GM18517 (cell line): ENCODE results near the gene AGAP2.

Experiments used
- ATAC-seq: cut with Tn5 transposase; IDR thresholded peaks from one replicate; pipeline ENCODE4 v1.9.1; 2021; ENCODE audit warnings: mild to moderate bottlenecking, moderate library complexity; ENCODE audit not compliant: unreplicated experiment

AGAP2 gene

DNA sequence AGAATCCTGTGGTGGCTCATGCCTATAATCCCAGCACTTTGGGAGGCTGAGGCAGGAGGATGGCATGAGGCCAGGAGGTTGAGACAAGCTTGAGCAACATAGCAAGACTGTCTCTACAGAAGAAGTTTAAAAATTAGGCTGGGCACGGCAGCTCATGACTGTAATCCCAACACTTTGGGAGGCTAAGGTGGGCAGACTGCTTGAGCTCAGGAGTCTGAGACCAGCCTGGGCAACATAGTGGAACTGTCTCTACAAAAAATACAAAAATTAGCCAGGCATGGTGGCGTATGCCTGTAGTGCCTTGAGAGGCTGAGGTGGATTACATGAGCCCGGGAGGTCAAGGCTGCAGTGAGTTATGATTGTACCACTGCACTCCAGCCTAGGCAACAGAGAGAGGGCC lies 29.3 kb upstream of the AGAP2 start:
- no peak for ATAC-seq

DNA sequence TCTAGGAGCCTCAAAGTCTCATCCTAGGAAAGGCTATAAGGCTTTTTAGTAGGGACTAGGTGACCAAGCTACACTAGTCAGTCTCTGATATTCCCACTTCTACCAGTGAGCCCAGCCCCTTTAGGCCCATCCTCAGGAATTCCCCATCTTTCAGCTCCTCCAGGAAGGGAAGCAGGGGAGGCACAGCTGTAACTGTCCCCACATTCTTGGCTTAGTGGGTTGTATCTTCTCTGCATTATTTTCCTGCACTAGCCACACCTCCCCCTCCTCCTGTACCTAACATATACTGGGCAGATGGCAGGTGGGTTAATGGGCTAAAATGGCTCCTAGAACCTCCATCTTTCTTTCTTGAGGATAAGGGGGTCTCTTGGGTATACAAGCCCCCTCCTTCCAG lies 28.8 kb upstream of the AGAP2 start:
- no peak for ATAC-seq

DNA sequence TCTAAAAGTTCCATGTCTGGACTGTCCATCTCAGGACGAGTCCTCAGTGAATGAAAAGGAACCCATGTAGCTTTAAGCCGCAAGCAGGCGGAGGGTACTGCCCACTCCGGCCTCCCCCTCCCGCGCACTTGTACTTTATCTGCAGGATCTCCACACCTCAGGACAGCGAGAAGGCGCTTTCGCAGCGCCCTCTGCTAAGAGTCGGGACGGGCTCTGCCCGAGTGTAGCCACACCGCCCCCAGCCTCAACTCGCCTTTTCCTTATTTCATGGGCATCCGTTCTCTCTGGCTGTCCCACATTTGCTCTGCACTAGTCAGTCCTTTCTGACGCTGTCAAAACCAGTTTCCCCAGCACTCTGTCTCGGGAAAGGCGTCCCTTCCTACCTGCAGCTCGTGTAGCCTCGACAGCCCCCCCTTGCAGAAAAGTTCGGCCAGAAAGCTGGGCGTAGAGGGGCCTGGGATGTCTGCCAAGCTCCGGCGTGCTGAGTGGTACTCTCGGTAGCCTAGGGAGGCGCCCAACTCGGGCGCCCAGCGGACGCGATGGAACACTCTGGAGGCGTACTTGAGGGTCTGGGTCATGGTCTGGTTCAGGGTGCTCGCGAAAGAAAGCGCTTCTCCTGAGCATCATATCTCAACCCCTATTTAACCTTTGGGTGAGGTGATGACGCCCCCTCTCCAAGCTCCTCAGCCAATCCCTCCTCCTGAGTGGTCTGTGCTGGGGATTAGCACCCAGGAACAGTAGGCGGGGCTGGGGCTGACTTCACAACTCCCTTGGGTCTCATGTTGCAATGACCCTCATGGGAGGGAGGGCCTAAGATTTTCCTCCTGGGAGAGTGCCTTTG lies 28.1 kb upstream of the AGAP2 start, which contains the start of gene CYP27B1:
CYP27B1 (minus strand) TSS at position 615 of the 841 bp plus-strand sequence; CDS start at position 578, 37 bp downstream.
- ATAC-seq: no peak

DNA sequence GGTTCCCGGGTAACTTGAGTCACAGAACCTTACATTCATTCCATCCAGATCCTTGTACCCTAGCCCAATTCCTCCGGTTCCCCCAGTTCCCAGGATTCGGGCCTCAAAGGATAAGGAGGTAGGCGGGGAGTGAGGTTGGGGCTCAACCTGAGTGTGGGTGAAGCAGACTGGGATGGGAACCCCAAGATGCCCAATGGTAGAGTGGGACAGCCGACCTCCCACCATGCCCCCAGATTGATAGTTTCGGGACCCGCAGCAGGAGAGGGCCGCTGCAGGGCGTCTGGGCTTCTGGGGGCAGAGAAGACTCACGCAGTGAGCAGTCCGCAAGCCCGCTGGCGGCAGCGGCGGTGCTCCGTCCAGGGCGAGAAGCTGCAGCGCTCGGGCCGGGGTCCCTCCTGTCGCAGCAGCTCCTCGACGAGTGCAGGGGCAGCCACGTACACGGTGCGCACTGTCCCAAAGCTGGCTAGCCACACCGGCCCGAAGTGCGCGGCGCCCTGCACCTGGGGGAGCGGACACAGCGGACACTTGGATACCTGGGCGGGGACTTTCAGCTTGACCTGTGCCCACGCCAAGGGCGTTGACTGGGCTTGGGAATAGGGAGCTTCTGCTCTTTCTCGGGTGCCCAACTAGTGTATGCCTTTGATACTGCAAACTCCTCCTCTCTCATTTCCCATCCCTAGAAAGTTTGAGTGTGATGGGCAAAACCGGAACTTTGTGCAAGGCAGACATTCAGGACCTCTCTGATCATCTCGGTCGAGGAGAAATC lies 27.3 kb upstream of the AGAP2 start:
- no peak for ATAC-seq

DNA sequence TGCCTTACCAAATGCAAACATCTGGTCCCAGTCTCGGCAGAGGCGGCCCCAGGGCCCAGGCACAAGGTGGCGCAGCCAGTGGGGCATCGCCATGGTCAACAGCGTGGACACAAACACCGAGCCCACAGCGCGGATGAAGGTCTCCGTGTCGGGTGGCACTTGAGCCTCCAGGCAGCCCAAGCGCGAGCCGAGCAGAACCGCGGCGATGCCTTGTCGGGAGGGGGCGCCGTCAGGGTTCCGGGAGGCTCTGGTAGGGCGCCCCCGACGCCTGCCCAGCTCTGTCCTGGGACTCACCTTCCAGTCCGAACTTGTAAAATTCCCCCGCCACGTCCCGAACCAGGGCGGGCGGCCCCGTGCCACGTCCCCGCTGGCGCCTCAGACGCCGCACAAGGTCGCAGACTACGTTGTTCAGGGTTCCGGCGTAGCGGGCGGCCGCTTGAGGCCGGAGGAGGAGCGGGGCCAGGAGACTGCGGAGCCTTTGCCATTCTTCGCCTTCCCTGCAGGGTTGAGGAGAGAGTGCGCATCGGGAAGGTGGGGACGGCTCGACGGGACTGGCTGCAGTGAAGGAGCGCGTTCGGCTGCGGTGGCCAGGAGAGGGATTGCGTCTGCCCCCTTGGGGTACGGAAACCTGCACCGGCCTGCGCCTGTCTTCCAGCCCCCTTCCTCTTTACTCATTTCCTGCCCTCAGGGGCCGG lies 26.6 kb upstream of the AGAP2 start:
- peak; percentile 59 for ATAC-seq

DNA sequence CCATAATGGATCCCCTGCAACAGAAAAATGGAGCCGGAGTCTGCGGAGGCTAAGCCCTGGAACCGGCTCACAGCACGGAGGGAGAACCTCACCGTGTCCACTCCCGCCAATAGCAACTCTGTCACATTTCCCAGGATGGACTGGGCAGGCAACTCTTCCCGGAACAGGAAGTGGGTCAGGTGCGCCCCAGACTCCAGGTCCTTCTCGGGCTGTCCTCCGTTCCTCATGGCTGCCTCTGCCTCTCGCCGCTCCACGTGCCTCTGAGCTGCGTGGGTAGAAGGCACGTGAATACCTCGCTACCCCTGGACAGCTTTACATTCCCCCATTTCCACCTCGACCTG lies 26.1 kb upstream of the AGAP2 start:
- peak; percentile 14 for ATAC-seq

DNA sequence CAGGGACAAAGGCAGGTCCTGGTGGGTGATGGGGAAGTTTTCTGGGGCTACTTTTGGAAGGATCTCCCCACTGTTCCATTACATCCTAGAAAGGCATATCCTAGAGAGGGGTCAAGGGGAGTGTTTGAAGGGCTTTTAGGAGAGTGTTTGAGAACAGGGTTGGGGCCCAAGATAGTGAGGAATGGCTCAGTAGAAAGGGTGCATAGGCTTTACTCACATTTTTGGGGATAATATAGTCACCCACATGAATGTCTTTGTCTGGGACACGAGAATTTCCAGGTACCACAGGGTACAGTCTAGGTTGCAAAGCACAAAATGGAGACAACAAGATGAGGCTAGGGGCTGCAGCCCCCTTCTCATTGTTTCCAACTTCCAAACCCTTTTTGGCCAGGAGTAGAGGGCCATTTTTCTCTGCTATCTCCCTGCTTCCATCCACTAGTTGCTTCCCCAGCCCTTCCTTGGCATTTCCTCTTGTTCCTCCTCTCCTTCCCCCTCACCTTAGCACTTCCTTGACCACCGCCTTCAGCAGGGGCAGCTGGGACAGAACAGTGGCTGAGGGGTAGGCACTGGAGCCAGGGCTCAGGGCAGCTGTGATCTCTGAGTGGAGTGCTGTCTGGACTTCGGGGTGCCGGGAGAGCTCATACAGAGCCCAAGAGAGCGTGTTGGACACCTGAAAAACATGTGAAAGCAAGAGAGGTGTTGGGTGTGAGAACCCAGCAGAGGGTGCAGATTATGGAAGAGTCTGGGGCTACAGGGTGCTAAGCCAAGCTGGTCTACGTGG lies 25.5 kb upstream of the AGAP2 start:
- ATAC-seq: no peak

DNA sequence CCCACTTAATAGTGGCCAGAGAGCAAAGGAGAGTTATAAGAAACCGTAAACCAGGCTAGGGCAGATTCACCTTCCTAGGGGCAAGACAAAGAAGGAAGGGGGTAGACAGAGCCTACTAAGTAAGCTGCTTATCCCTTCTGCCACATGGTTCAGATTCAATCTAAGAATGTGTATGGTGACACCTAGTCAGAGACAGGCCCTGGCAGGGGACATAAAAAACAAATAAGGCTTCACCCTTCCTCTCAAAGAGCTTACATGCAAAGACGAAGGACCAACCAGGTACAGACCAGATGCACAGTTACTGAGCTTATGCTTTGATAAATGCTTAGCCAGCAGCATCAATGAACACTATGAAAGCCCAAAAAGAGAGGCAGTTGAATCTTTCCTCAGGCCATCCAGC lies 23.9 kb upstream of the AGAP2 start:
- no peak for ATAC-seq

DNA sequence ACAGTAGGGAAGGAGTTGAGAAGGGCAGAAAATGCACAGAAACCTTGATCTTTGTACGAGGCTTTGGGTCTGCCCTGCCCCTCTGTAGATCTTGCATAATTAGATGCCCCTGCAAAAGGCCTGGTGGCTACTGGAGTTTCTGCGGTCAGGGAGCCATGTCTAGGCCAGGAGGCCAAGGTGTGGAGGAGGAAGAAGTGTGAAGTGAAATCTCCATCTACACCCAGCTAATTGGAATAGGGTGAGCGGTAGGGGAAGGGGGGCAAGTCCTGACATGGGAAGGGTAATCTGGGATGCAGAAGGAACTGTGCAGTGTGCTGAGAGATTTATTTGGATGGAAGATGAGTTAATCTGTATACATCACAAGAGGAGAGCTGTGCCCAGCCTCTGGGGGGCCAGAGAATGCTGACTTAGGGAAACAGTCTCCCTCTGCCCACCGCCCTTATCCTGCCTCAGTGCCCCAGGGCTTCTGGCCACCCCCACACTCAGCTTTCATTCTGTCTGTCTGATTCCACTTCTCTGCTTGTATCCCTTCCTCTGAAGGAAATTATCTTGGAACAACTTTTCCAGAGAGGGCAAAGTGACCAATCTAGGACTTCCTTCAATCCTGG lies 23.0 kb upstream of the AGAP2 start:
- no peak for ATAC-seq

DNA sequence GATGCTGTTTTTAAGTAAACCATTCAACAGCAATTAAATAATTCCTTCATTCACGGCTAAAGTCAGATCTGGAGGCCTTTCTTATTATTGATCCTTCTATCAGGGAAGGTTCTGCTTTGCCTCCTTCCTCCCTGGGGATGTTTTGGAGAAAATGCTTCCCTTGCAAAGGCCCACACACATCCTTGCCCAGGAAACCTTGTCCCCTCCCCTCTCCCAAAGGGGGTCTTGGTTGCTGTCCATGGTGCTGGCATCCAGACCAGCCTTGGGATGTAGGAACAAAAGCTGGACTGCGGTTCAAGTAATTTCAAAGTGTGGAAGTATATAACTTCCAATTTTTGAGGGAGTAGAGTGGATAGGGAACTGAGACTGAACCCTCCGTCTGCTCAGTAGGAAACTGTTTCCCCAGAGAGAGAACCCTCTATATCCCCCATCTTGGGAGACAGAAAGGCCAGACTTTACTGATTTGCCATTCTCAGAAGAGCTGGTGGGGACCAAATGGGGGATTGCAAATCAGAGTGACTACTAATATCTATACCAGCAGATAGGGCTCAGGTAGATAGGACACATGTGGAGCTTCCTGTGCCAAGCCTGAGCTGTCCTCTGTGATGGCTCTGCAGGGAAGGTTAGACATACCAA lies 21.9 kb upstream of the AGAP2 start:
- ATAC-seq: no peak

DNA sequence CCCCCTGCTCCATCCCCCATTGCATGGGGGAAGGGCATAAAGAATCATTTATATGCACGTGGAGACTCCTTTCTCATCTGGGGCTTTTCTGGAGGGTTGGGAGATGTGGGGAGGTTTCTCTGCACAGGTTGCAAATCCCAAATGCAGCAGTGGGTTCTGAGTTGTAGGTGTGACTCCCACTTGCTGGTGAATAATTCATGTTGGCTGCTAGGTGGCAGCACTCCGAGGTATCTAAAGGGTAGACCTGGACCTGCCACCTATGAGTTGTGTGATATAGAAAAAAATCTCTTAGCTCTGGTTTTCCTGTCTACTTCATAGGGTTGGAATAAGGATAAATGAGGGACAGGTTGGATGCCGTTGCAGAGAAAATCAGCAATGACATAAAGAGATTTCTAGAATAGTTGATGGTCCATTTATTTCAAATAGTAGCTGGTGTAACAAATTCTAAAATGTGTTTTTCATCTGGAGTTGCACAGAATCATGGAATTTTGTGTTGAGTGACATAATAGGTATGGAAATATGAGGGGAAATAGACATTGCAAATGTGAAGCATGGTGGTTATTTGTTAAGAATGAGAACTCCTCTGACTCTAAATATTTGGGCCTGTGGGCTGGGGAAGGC lies 20.9 kb upstream of the AGAP2 start:
- ATAC-seq: no peak

DNA sequence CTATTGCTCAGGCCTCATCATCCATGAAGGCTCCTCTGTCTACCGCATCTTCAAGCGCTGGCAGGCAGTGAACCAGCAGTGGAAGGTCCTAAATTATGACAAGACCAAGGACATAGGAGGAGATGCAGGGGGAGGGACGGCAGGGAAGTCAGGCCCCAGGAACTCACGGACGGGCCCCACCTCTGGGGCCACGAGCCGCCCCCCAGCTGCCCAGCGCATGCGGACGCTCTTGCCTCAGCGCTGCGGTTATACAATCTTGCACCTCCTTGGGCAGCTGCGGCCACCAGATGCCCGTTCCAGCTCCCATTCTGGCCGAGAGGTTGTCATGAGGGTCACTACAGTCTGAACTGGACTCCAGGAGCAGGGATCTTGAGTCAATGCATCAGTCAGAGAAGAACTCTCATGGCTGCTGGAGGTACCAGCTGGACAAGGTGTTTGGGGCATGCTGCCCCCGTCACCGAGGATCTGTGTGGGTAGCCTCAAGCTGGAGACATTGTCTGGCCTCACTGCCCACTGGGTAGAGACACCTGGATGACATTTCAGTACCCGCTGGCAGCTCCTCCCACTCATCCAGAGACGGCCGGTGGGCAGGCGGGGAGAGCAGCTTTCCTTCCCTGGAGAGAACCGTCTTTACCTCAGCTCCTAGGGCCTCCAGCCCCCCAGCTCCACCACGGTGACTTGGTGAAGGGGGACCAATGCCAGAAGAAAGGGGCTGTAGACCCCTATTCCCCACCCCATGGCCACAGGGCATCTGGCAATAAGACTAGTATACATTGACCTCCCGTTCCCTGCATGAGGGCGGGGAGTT lies 20.2 kb upstream of the AGAP2 start:
- ATAC-seq: no peak

DNA sequence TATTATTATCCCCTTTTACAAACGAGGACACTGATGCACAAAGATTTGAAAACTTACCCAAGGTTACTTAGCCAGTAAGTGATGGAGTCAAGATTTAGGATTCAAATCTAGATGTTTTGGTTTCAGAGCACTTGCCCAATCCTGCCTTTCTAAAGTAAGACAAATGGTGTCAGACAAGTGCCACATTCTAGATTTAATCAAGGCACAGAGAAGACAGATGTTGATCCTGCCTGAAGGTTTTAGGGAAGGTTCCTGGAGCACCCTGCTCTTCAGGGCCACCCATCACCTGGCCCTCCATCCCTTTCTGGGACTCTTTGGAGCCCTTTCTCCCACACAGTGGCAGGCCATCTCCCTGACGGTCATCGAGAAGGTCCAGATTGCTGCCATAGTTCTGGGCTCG lies 19.2 kb upstream of the AGAP2 start:
- ATAC-seq: no peak

DNA sequence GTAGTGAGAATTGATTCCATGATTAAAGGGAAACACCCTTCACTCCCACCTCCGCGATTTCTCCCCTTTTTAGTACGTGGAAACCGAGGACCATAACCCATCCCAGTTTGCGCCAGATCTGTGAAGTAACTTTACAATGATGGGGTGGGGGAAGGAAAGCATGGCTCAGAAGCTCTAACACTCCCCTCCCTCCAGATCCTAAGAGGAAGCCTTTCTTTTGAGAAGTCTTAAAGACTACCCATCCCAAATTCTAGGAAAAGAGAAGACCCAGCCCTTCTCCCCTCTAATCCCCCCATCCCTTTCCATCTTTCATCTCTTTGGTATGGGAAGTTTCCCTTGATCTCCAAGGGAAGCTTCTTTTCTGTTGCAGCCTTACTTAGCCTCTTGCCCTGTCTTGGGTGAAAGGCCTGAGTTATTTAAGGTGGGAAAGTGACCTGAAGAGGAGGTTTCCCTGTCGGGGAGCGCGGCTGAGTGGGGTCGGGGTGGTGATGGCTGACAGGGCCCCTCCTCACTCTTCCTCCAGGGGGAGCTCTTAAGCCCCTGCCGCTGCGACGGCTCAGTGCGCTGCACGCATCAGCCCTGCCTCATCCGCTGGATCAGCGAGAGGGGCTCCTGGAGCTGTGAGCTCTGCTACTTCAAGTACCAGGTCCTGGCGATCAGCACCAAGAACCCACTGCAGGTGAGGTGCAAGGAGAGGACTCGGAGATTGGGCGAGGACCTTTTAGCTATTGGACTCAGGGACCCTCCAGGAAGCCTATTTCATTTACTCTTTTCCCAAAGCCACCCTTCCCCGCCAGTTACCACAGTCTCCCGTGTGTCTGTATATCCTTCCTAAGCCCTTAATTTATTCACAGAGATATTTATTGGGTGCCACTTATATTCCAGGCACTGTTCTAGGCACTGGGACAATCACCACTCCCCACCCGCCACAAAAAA lies 18.1 kb upstream of the AGAP2 start:
- no peak for ATAC-seq

DNA sequence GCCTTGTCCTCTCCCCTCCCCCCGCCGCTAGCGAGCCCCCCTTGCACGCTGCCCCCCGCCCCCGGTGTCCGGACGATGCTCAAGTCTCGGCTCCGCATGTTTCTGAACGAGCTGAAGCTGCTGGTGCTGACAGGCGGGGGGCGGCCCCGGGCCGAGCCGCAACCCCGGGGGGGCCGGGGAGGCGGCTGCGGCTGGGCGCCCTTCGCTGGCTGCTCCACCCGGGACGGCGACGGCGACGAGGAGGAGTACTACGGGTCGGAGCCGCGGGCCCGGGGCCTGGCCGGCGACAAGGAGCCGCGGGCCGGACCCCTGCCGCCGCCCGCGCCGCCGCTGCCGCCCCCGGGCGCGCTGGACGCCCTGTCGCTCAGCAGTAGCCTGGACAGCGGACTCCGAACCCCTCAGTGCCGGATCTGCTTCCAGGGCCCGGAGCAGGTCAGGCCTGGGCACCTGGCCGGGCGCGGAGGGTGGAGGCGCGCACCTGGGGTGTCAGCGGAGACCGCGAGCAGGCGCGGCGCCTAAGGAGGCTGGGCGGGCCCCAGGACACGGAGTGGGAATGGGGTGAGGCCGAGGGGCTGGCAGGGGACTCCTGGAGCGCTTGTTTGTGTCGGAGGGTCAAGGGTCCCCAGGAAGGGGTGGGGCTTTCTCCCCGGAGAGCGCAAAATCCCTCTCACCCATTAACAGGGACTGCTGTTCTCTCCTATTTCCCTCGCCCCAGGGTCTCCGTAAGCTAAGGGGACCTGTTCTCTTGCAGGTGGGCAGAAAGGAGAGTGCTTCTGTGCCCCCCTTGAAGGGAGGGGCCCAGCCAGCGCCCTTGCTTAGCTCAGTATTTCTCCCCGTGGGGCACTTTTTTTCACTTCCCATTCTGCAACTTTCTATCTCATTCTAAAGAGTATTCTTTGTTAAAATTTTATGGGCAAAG lies 17.2 kb upstream of the AGAP2 start:
- no peak for ATAC-seq

DNA sequence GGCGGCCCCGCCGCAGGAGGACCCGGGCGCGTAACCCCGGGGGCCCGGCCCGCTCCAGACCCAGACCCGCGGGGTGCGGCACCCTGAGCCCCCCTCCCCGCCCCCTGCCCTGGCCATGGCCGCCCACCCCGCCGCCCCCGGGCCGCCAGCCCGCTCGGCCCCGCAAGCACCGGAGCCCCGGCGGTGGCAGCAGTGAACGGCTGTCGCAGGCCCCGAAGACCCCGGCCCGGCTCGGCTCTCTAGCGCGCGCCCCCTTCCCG lies 16.6 kb upstream of the AGAP2 start:
- ATAC-seq: no peak
